Islet of Langerhans (tissue), 1 donor: ENCODE results near the gene TMEM38B.
A peak's percentile ranks its signal among the peaks of the same experiment; 100 is the strongest.

ENCODE experiments used
- FAIRE-seq: peaks from one replicate; lab custom pipeline; 2011; peaks lifted over from hg19 to GRCh38; lab: Jason Lieb, UNC

TMEM38B gene

GRCh38 chr9:105694190-105694847, at the start of gene TMEM38B:
TMEM38B (plus strand) TSS chr9:105694541; CDS start chr9:105694661, 120 bp downstream.
- no peak for FAIRE-seq

GRCh38 chr9:105646879-105647594, 47.3 kb upstream of the TMEM38B start:
- no peak for FAIRE-seq

- no peak for FAIRE-seq
Observed at GRCh38 chr9:105647595-105648349, 46.6 kb upstream of the TMEM38B start.

- FAIRE-seq = no peak
Observed at GRCh38 chr9:105651806-105652205, 42.5 kb upstream of the TMEM38B start.

- FAIRE-seq = no peak
Observed at GRCh38 chr9:105656131-105656921, 38.0 kb upstream of the TMEM38B start.

- no peak for FAIRE-seq
Observed at GRCh38 chr9:105658351-105658750, 36.0 kb upstream of the TMEM38B start.

- FAIRE-seq = no peak
Observed at GRCh38 chr9:105661011-105661410, 33.3 kb upstream of the TMEM38B start.

- no peak for FAIRE-seq
Observed at GRCh38 chr9:105662184-105663104, 31.9 kb upstream of the TMEM38B start, which contains the start of gene TAL2. TAL2 (plus strand) TSS chr9:105662457; CDS start chr9:105662497, 40 bp downstream.

GRCh38 chr9:105663914-105664313, 30.4 kb upstream of the TMEM38B start:
- FAIRE-seq = peak; percentile 74

GRCh38 chr9:105667867-105668266, 26.5 kb upstream of the TMEM38B start:
- no peak for FAIRE-seq

- no peak for FAIRE-seq
Observed at GRCh38 chr9:105670315-105670714, 24.0 kb upstream of the TMEM38B start.

- no peak for FAIRE-seq
Observed at GRCh38 chr9:105670775-105671174, 23.6 kb upstream of the TMEM38B start.

- no peak for FAIRE-seq
Observed at GRCh38 chr9:105672711-105673234, 21.6 kb upstream of the TMEM38B start.

- no peak for FAIRE-seq
Observed at GRCh38 chr9:105673850-105674387, 20.4 kb upstream of the TMEM38B start.

- no peak for FAIRE-seq
Observed at GRCh38 chr9:105676351-105676923, 17.9 kb upstream of the TMEM38B start.

GRCh38 chr9:105678163-105678562, 16.2 kb upstream of the TMEM38B start:
- FAIRE-seq = no peak

GRCh38 chr9:105678781-105679180, 15.6 kb upstream of the TMEM38B start:
- FAIRE-seq = peak; percentile 70

- no peak for FAIRE-seq
Observed at GRCh38 chr9:105679257-105680022, 14.9 kb upstream of the TMEM38B start.

- FAIRE-seq = no peak
Observed at GRCh38 chr9:105681313-105681712, 13.0 kb upstream of the TMEM38B start.
